Ovary (tissue), 3 donors: ENCODE data around the gene ZNF197.
"Not testable (repeated sequence)": the region's sequence is repeated elsewhere in the genome, so short reads cannot be mapped to it uniquely, and the experiment has no call there.

Experiments used
- EP300 ChIP-seq: sonication (generic); formaldehyde crosslinking; IDR thresholded peaks from one replicate; pipeline ENCODE4 v1.6.1; 2017; ENCODE audit warnings: antibody characterized with exemption
- POLR2A ChIP-seq: fragments of 450-650 bp; IDR thresholded peaks from one replicate; pipeline ENCODE4 v1.6.1; 2017; ENCODE audit warnings: antibody characterized with exemption, mild to moderate bottlenecking, moderate library complexity
- TF ChIP-seq, protein P1 (sequence below), 3 donors: fragments of 450-650 bp in 2 of 3; fragments of 200-600 bp in 1 of 3; IDR thresholded peaks; one replicate each; pipeline versions ENCODE4 v1.5.1 to v1.8.0; 2016 to 2022; ENCODE audit warnings: antibody characterized with exemption in 3 of 3, mild to moderate bottlenecking in 1 of 3
- donor health status: DM: no; HTN: no; CAD: no.

DNA sequence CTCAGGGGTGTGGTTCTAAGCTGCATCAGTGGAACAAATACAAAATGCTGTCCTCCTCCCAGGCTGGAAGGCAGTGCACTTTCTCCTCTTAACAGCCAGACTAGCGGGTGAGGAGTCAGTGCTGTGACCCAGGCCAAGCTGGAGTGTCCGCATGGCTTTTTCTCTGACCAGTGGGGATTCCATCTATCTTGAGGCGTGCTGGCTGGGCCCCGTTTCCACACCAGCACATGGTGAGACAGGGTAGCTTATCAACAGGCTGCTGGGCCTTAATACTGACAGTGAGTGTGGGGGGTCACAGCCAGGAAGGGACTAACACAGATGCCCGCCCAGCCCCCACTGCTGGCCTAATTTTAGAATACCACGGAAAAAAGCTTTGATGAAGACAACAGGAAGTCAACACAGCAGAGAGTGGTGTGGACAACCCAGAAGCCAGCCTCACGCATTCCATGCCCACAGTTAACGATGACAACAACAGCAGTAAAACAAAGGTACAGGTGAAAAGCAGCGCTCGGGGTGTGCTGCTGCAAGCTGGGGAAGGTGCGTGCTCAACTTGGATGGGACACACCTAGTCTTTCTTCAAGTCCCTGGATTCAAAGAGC is 47.4 kb upstream of the ZNF197 start:
- TF ChIP-seq, protein P1, sequence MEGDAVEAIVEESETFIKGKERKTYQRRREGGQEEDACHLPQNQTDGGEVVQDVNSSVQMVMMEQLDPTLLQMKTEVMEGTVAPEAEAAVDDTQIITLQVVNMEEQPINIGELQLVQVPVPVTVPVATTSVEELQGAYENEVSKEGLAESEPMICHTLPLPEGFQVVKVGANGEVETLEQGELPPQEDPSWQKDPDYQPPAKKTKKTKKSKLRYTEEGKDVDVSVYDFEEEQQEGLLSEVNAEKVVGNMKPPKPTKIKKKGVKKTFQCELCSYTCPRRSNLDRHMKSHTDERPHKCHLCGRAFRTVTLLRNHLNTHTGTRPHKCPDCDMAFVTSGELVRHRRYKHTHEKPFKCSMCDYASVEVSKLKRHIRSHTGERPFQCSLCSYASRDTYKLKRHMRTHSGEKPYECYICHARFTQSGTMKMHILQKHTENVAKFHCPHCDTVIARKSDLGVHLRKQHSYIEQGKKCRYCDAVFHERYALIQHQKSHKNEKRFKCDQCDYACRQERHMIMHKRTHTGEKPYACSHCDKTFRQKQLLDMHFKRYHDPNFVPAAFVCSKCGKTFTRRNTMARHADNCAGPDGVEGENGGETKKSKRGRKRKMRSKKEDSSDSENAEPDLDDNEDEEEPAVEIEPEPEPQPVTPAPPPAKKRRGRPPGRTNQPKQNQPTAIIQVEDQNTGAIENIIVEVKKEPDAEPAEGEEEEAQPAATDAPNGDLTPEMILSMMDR (IDR thresholded peaks at IDR 0.05) = not testable (repeated sequence)
- not testable (repeated sequence) for TF ChIP-seq POLR2A, EP300
